Measurements from ENCODE around the gene PKNOX1. TPM values are rescaled to one million over a fixed set of nuclear protein-coding genes. Genes with fewer than 3 reads are reported as not detected.

The PKNOX1 gene
- total and polyA plus RNA-seq, 2 experiments from 2014 or later, result 8.1 to 10.5 TPM

- Histone ChIP-seq H3K27ac (no peak overlapping the region), H3K9me3 (ENCODE audit: low read depth) (no peaks in the 10 kb centered on the region), H3K27me3 (no peaks in the 10 kb centered on the region), H3K4me1 (ENCODE audit: low read depth) (peaks cover 14% of the 10 kb centered on the region), H3K36me3 (no peaks in the 10 kb centered on the region), H3K4me3 (no peak overlapping the region)
- DNase-seq (ENCODE audit: low read depth in 1 of 2, low spot score in 1 of 2), result no peak
- no peak for TF ChIP-seq CTCF (IDR thresholded peaks at IDR 0.05; ENCODE audit: low read depth, low read length)
Measured at GRCh38 chr21:43023175-43023574, 48.8 kb downstream of the PKNOX1 start.

DNA sequence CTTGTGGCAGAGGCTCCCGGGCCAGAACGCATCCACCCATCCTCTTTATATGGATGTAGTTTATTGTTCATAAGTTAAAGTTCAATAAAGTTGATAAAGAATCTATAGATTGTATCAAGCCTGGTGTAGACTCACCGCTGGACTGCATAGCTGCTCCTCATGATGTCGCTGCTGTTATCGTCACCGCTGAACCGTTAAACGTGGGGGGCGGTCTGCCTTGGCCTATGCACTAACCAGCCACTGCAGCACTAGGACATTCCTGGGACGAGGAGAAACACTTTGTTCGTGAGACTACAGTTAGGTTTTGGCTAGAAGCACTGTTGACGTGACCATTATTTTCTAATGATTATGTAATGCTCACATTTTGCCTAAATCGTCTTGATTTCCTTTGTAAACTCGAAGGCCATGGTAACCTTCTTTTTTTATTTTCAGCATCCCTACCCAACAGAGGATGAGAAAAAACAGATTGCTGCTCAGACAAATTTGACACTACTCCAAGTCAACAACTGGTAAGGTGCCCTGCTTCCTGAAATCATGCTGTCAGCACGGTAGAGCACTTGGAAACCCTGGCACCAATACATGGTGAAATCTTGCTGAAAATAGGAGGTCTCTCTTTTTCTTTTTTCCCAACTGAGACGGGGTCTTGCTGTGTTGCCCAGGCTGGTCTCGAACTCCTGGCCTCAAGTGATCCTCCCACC, 50.2 kb downstream of the PKNOX1 start:
- no peak for DNase-seq (ENCODE audit: low read depth in 1 of 2, low spot score in 1 of 2)
- no peak overlapping the region for H3K27ac ChIP-seq
- peaks cover 14% of the 10 kb centered on the region for H3K4me1 ChIP-seq (ENCODE audit: low read depth)
- H3K27me3 ChIP-seq, result no peaks in the 10 kb centered on the region
- TF ChIP-seq CTCF (IDR thresholded peaks at IDR 0.05; ENCODE audit: low read depth, low read length), result no peak
- H3K9me3 ChIP-seq (ENCODE audit: low read depth), result no peaks in the 10 kb centered on the region
- H3K36me3 ChIP-seq, result peaks cover under 1% of the 10 kb centered on the region
- H3K4me3 ChIP-seq, result no peak overlapping the region

DNA sequence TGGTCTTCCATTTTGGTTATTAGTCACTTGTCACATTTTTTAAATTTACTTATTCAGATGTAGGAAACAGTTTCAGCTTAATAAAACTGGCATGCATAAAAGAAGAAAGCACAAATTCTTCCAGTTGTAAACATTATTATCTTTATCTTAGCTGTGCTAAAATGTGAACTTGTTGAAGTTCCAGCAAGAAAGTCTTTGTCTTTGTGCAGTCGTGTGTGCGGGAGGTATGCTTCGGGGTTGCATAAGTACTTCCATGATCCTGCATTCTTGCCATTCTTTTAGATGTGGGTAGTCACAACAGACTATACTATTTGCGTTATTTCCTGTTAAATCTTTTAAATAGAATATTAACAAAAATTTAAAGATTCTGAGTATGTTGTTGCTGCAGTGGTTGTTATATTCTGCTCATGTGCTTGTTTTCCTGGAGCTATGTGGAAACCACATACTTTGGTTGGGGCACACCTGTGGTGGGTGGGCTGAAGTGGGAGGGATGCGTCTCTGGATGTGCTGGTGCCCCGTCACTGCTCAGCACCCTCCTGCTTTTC, 51.3 kb downstream of the PKNOX1 start:
- Histone ChIP-seq H3K9me3 (ENCODE audit: low read depth) (no peaks in the 10 kb centered on the region), H3K27ac (peak overlapping the region; percentile 48), H3K4me3 (no peak overlapping the region), H3K27me3 (no peaks in the 10 kb centered on the region), H3K4me1 (ENCODE audit: low read depth) (peaks cover 14% of the 10 kb centered on the region), H3K36me3 (peaks cover 6% of the 10 kb centered on the region)
- DNase-seq (ENCODE audit: low read depth in 1 of 2, low spot score in 1 of 2), result peak in 1 of 2 donors; percentile 94
- no peak for TF ChIP-seq CTCF (IDR thresholded peaks at IDR 0.05; ENCODE audit: low read depth, low read length)

DNA sequence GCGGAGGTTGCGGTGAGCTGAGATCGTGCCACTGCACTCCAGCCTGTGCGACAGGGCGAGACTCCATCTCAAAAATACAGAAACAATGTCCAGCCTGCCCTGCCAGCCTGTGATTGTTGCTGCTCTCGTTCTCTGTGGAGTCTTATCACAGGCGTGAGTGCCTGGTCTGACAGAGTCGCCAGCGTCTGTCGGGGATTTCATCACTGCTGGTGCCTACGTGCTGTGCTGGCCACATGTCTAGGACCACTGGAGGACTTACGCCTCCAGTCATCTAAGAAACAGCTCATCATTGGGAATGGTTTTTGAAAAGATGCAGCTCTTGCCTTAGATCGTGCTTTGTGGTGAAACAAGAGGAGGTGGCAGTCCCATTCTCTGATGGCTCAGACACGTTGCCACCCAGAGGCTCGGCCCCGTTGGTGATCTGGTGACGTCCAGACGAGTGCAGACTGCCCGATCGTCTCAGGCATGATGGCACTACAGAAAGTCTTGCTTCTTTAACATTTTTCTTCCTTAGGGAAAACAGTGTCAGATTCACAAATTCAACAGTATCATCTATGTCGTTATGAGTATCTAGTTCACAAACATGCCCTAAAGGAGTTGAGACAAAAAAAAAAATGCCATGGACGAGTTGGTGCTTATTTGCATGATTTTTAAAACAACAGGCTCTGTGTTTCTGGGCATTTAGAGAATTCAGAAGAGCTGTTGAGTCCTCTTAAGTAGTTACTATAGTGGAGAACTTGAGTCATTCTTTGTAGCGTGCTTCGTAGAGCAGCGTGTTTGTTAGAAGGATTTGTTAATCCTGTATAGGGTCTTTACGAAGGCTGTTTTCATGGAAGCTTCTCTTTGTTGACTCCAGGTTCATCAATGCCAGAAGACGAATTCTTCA, 53.7 kb downstream of the PKNOX1 start:
- no peak for TF ChIP-seq CTCF (IDR thresholded peaks at IDR 0.05; ENCODE audit: low read depth, low read length)
- peak overlapping the region; percentile 67 for H3K27ac ChIP-seq
- H3K36me3 ChIP-seq, result peaks cover 15% of the 10 kb centered on the region
- H3K9me3 ChIP-seq (ENCODE audit: low read depth), result no peaks in the 10 kb centered on the region
- H3K4me3 ChIP-seq, result no peak overlapping the region
- peak in 1 of 2 donors; percentile 18 for DNase-seq (ENCODE audit: low read depth in 1 of 2, low spot score in 1 of 2)
- no peaks in the 10 kb centered on the region for H3K27me3 ChIP-seq
- H3K4me1 ChIP-seq (ENCODE audit: low read depth), result peaks cover 14% of the 10 kb centered on the region

DNA sequence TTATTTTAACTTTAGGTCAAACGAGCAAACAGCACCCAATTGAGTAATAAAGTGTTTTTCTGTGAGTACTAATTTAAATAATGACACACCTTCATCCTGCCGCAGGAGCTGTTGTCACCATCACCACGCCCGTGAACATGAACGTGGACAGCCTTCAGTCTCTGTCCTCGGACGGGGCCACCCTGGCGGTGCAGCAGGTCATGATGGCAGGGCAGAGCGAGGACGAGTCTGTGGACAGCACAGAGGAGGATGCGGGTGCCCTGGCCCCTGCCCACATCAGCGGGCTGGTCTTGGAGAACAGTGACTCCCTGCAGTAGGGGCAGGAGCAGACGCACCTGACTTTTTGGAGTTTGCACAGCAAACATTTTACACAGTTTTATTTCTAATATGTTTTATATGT, 55.4 kb downstream of the PKNOX1 start:
- Histone ChIP-seq H3K9me3 (ENCODE audit: low read depth) (no peaks in the 10 kb centered on the region), H3K27ac (no peak overlapping the region), H3K36me3 (peaks cover 15% of the 10 kb centered on the region), H3K27me3 (no peaks in the 10 kb centered on the region), H3K4me1 (ENCODE audit: low read depth) (peaks cover 14% of the 10 kb centered on the region), H3K4me3 (no peak overlapping the region)
- DNase-seq (ENCODE audit: low read depth in 1 of 2, low spot score in 1 of 2), result no peak
- no peak for TF ChIP-seq CTCF (IDR thresholded peaks at IDR 0.05; ENCODE audit: low read depth, low read length)
